ENCODE results near the gene CHD1L. TPM values are rescaled to one million over a fixed set of nuclear protein-coding genes. Genes with fewer than 3 reads are reported as not detected.

The CHD1L gene
- total and polyA plus RNA-seq, 2 of the 13 experiments (the other 11 are each of a cell fraction or from before 2014, with no cell fraction given), result 74.3 to 111 TPM

- TF ChIP-seq ZNF407 (CRISPR knock-in tag; IDR thresholded peaks at IDR 0.05; ENCODE audit: not compliant biosample characterization), result no peak
- TF ChIP-seq ZNF792 (CRISPR knock-in tag; IDR thresholded peaks at IDR 0.05), result peak; percentile 46; the same call in 1 of the 2 replicates
- no peak for TF ChIP-seq ZBTB2 (CRISPR knock-in tag; IDR thresholded peaks at IDR 0.05; ENCODE audit: low read depth)
- TF ChIP-seq ZSCAN25 (CRISPR knock-in tag; IDR thresholded peaks at IDR 0.05), result 0 out of 2 replicates have a peak, but pooled peaks have one; percentile 25
- TF ChIP-seq MAX (IDR thresholded peaks at IDR 0.05), result peak; percentile 29; the same call in 1 of the 2 replicates
- TF ChIP-seq HIVEP1 (CRISPR knock-in tag; IDR thresholded peaks at IDR 0.05), result no peak
- TF ChIP-seq MED8 (CRISPR knock-in tag; IDR thresholded peaks at IDR 0.05; ENCODE audit: insufficient replicate concordance), result peak; percentile 93
- no peak for TF ChIP-seq ZNF20 (CRISPR knock-in tag; IDR thresholded peaks at IDR 0.05)
- no peak for TF ChIP-seq ZNF557 (CRISPR knock-in tag; IDR thresholded peaks at IDR 0.05)
- 0 out of 2 replicates have a peak, but pooled peaks have one; percentile 52 for TF ChIP-seq ARNTL (CRISPR knock-in tag; IDR thresholded peaks at IDR 0.05)
- TF ChIP-seq GABPA (IDR thresholded peaks at IDR 0.05; ENCODE audit: low read depth, low read length), result no peak
- peak; percentile 25; the same call in 1 of the 2 replicates for TF ChIP-seq GABPA (CRISPR knock-in tag; IDR thresholded peaks at IDR 0.05; ENCODE audit: low read depth)
- TF ChIP-seq DRAP1 (CRISPR knock-in tag; IDR thresholded peaks at IDR 0.05), result peak; percentile 47; the same call in 1 of the 2 replicates
- TF ChIP-seq ZXDC (CRISPR knock-in tag; IDR thresholded peaks at IDR 0.05), result no peak
- peak; percentile 98 for TF ChIP-seq NCOR1 (IDR thresholded peaks at IDR 0.05; ENCODE audit: borderline replicate concordance, low read length)
Measured at GRCh38 chr1:147238053-147238902, 4.2 kb upstream of the CHD1L start (continued).
